Neural cell (in vitro differentiated cells): ENCODE results near the gene MTRF1L.

Experiments
- CTCF ChIP-seq: fragments of 450-650 bp; IDR thresholded peaks from 2 replicates; pipeline ENCODE4 v1.5.1; 2014; ENCODE audit warnings: antibody characterized with exemption, mild to moderate bottlenecking, moderate library complexity; ENCODE audit not compliant: poor library complexity, severe bottlenecking
- EP300 ChIP-seq: fragments of 450-650 bp; conservative IDR thresholded peaks from 2 replicates; pipeline ENCODE4 v1.6.1; 2014; ENCODE audit warnings: antibody characterized with exemption, mild to moderate bottlenecking, moderate library complexity; ENCODE audit not compliant: poor library complexity, severe bottlenecking
- EZH2 ChIP-seq: fragments of 200-600, 300-800 bp; shearing (Covaris generic), sonication (generic); IDR thresholded peaks from 2 replicates; pipeline ENCODE4 v1.6.1; 2014; ENCODE audit warnings: antibody characterized with exemption, low read length, borderline replicate concordance, mild to moderate bottlenecking; ENCODE audit not compliant: insufficient read depth, poor library complexity, severe bottlenecking
- MXI1 ChIP-seq: fragments of 450-650 bp; conservative IDR thresholded peaks from 2 replicates; pipeline ENCODE4 v1.6.1; 2014; ENCODE audit warnings: antibody characterized with exemption, mild to moderate bottlenecking; ENCODE audit not compliant: poor library complexity, severe bottlenecking
- POLR2AphosphoS5 ChIP-seq: IDR thresholded peaks from 2 replicates; pipeline ENCODE4 v1.6.1; 2012
- REST ChIP-seq: IDR thresholded peaks from 2 replicates; pipeline ENCODE4 v1.6.1; 2012; ENCODE audit warnings: borderline replicate concordance
- TAF1 ChIP-seq: IDR thresholded peaks from 2 replicates; pipeline ENCODE4 v1.6.1; 2012; ENCODE audit warnings: low read depth

GRCh38 chr6:152982904-152983636 lies 19.4 kb downstream of the MTRF1L start, which contains the start of gene FBXO5:
- no peak for TF ChIP-seq CTCF
- no peak for TF ChIP-seq REST
- no peak for TF ChIP-seq EZH2
- TF ChIP-seq EP300 = peak; percentile 38
- TF ChIP-seq MXI1 = peak; percentile 99
- no peak for TF ChIP-seq TAF1
- no peak for TF ChIP-seq POLR2AphosphoS5
